Skeletal muscle tissue (tissue), 4 donors: ENCODE measurements around the gene DBNDD1. TPM values are rescaled to one million over a fixed set of nuclear protein-coding genes. Genes with fewer than 3 reads are reported as not detected.
"Not testable (repeated sequence)": the region's sequence is repeated elsewhere in the genome, so short reads cannot be mapped to it uniquely, and the experiment has no call there.

Experiments used
- H3K27ac ChIP-seq: one replicate; pipeline ENCODE4 v1.7.0; 2013; ENCODE audit warnings: mild to moderate bottlenecking, low read depth, low read length, inconsistent platforms
- H3K27me3 ChIP-seq, 3 donors: one replicate each; pipeline ENCODE4 v1.7.0; 2013; ENCODE audit warnings: low read length in 3 of 3; ENCODE audit not compliant: control insufficient read depth in 3 of 3, insufficient read depth in 3 of 3
- H3K36me3 ChIP-seq, 3 donors: one replicate each; pipeline ENCODE4 v1.7.0; 2013; ENCODE audit warnings: low read length in 3 of 3; ENCODE audit not compliant: control insufficient read depth in 3 of 3, insufficient read depth in 3 of 3
- H3K4me1 ChIP-seq, 3 donors: one replicate each; pipeline ENCODE4 v1.7.0; 2013; ENCODE audit warnings: low read length in 3 of 3, mild to moderate bottlenecking in 3 of 3; ENCODE audit not compliant: control insufficient read depth in 3 of 3, insufficient read depth in 3 of 3
- H3K4me3 ChIP-seq, 3 donors: one replicate each; pipeline ENCODE4 v1.7.0; 2013; ENCODE audit warnings: low read length in 3 of 3
- H3K9ac ChIP-seq, 3 donors: one replicate each; pipeline ENCODE4 v1.7.0; 2013; ENCODE audit warnings: low read length in 3 of 3, mild to moderate bottlenecking in 3 of 3, moderate library complexity in 2 of 3, low read depth in 1 of 3
- H3K9me3 ChIP-seq, 3 donors: one replicate each; pipeline ENCODE4 v1.7.0; 2013; ENCODE audit warnings: low read length in 3 of 3; ENCODE audit not compliant: control insufficient read depth in 3 of 3
- total RNA-seq: library from RNA; depleted of rRNA; stranded (reverse); fragments of >200 nt; gene quantifications from one replicate; pipeline ENCODE4 v1.2.3, GENCODE V29; 2014
- donor health status: Osteomylitis.

The DBNDD1 gene
- total RNA-seq, 1 donor from 2014 or later = 3.1 TPM

- Histone ChIP-seq H3K36me3 (no peaks in the 10 kb centered on the region), H3K9me3 (no peaks in the 10 kb centered on the region), H3K9ac (no peak overlapping the region), H3K27me3 (no peaks in the 10 kb centered on the region), H3K27ac (no peak overlapping the region), H3K4me1 (peaks cover 31 to 40% (median 36%) of the 10 kb centered on the region in 3 donors), H3K4me3 (no peak overlapping the region)
These were observed 3.5 kb downstream of the DBNDD1 start for GRCh38 chr16:90015586-90016338.

- no peak overlapping the region for H3K27ac ChIP-seq
These were observed 6.1 kb downstream of the DBNDD1 start for GRCh38 chr16:90012991-90013745.

GRCh38 chr16:90011908-90012501 lies 7.3 kb downstream of the DBNDD1 start:
- Histone ChIP-seq H3K4me1 (peaks cover 20 to 29% (median 25%) of the 10 kb centered on the region in 3 donors), H3K27ac (peak overlapping the region; percentile 85), H3K36me3 (no peaks in the 10 kb centered on the region), H3K9ac (peak overlapping the region; percentile 12 to 82 (median 51)), H3K4me3 (peak overlapping the region in 1 of 3 donors; percentile 20), H3K27me3 (no peaks in the 10 kb centered on the region), H3K9me3 (no peaks in the 10 kb centered on the region)

More at GRCh38 chr16:90012991-90013745, 6.1 kb downstream of the DBNDD1 start:
- Histone ChIP-seq H3K9ac (no peak overlapping the region), H3K27me3 (no peaks in the 10 kb centered on the region), H3K9me3 (no peaks in the 10 kb centered on the region), H3K36me3 (no peaks in the 10 kb centered on the region), H3K4me3 (no peak overlapping the region), H3K4me1 (peaks cover 24 to 32% (median 26%) of the 10 kb centered on the region in 3 donors)

GRCh38 chr16:90011508-90011819 lies 7.8 kb downstream of the DBNDD1 start:
- Histone ChIP-seq H3K9ac (peak overlapping the region; percentile 56 to 82 (median 57)), H3K9me3 (no peaks in the 10 kb centered on the region), H3K36me3 (no peaks in the 10 kb centered on the region), H3K4me1 (peaks cover 20 to 25% (median 23%) of the 10 kb centered on the region in 3 donors), H3K27ac (peak overlapping the region; percentile 85), H3K4me3 (peak overlapping the region in 2 of 3 donors; percentile 35 to 40), H3K27me3 (no peaks in the 10 kb centered on the region)

GRCh38 chr16:90010676-90011507 lies 8.4 kb downstream of the DBNDD1 start:
- H3K4me1 ChIP-seq = peaks cover 20 to 22% (median 20%) of the 10 kb centered on the region in 3 donors
- H3K27me3 ChIP-seq = no peaks in the 10 kb centered on the region
- H3K9ac ChIP-seq = peak overlapping the region; percentile 56 to 82 (median 57)
- H3K36me3 ChIP-seq = peaks cover 0 to 3% (median 0%) of the 10 kb centered on the region in 3 donors
- peak overlapping the region in 2 of 3 donors; percentile 35 to 40 for H3K4me3 ChIP-seq
- peak overlapping the region; percentile 85 for H3K27ac ChIP-seq
- H3K9me3 ChIP-seq = no peaks in the 10 kb centered on the region

- Histone ChIP-seq H3K36me3 (peaks cover 0 to 3% (median 0%) of the 10 kb centered on the region in 3 donors), H3K9ac (peak overlapping the region in 1 of 3 donors; percentile 8), H3K9me3 (no peaks in the 10 kb centered on the region), H3K27ac (no peak overlapping the region), H3K4me1 (peaks cover 23 to 37% (median 34%) of the 10 kb centered on the region in 3 donors), H3K4me3 (no peak overlapping the region), H3K27me3 (no peaks in the 10 kb centered on the region)
These were observed 9.9 kb downstream of the DBNDD1 start for GRCh38 chr16:90009172-90009899.

GRCh38 chr16:90008708-90009145 lies 10.5 kb downstream of the DBNDD1 start:
- H3K27ac ChIP-seq = no peak overlapping the region
- H3K36me3 ChIP-seq = peaks cover 0 to 3% (median 0%) of the 10 kb centered on the region in 3 donors
- no peaks in the 10 kb centered on the region for H3K27me3 ChIP-seq
- H3K4me1 ChIP-seq = peaks cover 23 to 37% (median 34%) of the 10 kb centered on the region in 3 donors
- H3K9ac ChIP-seq = no peak overlapping the region
- H3K9me3 ChIP-seq = no peaks in the 10 kb centered on the region
- no peak overlapping the region for H3K4me3 ChIP-seq

- not testable (repeated sequence) for H3K27me3 ChIP-seq, H3K36me3 ChIP-seq, H3K27ac ChIP-seq, H3K9ac ChIP-seq, H3K4me3 ChIP-seq, H3K9me3 ChIP-seq
- peaks cover 23 to 37% (median 34%) of the 10 kb centered on the region in 3 donors for H3K4me1 ChIP-seq
These were observed 11.5 kb downstream of the DBNDD1 start for GRCh38 chr16:90007635-90008234.
